IMR-90 (cell line): ENCODE measurements around the gene PSORS1C2.

Source experiments
- CHD1 ChIP-seq: IDR thresholded peaks from 2 replicates; pipeline ENCODE4 v1.6.1; 2012; ENCODE audit warnings: low read depth, low read length, improper control_type of control experiment
- CTCF ChIP-seq: conservative IDR thresholded peaks from 2 replicates; pipeline ENCODE4 v1.5.1; 2012; ENCODE audit warnings: mild to moderate bottlenecking, low read depth, low read length, improper control_type of control experiment
- MAZ ChIP-seq: IDR thresholded peaks from 2 replicates; pipeline ENCODE4 v1.6.1; 2012; ENCODE audit warnings: low read depth, mild to moderate bottlenecking, low read length, improper control_type of control experiment, moderate library complexity, borderline replicate concordance
- MXI1 ChIP-seq: IDR thresholded peaks from 2 replicates; pipeline ENCODE4 v1.6.1; 2012; ENCODE audit warnings: low read depth, mild to moderate bottlenecking, low read length, moderate library complexity, borderline replicate concordance
- NFE2L2 ChIP-seq: fragments of 150-350 bp; IDR thresholded peaks from 2 replicates; pipeline ENCODE4 v1.6.1; 2016; ENCODE audit warnings: low read depth, mild to moderate bottlenecking, low read length
- POLR2A ChIP-seq: IDR thresholded peaks from 2 replicates; pipeline ENCODE4 v1.6.1; 2012; ENCODE audit warnings: mild to moderate bottlenecking, low read depth, low read length
- RAD21 ChIP-seq: IDR thresholded peaks from 2 replicates; pipeline ENCODE4 v1.6.1; 2012; ENCODE audit warnings: low read length, improper control_type of control experiment
- SMC3 ChIP-seq: fragments of 150-350 bp; IDR thresholded peaks from 2 replicates; pipeline ENCODE4 v1.6.1; 2016; ENCODE audit warnings: low read depth, mild to moderate bottlenecking, antibody characterized with exemption, low read length, moderate library complexity
- TF ChIP-seq, protein P1 (sequence below): fragments of 150-350 bp; IDR thresholded peaks from 2 replicates; pipeline ENCODE4 v1.6.1; 2017; ENCODE audit warnings: mild to moderate bottlenecking, antibody characterized with exemption, low read length, low read depth
- TF ChIP-seq, protein P2 (sequence below): fragments of 150-350 bp; IDR thresholded peaks from 2 replicates; pipeline ENCODE4 v1.6.1; 2016; ENCODE audit warnings: low read depth, mild to moderate bottlenecking, low read length, moderate library complexity, borderline replicate concordance

DNA sequence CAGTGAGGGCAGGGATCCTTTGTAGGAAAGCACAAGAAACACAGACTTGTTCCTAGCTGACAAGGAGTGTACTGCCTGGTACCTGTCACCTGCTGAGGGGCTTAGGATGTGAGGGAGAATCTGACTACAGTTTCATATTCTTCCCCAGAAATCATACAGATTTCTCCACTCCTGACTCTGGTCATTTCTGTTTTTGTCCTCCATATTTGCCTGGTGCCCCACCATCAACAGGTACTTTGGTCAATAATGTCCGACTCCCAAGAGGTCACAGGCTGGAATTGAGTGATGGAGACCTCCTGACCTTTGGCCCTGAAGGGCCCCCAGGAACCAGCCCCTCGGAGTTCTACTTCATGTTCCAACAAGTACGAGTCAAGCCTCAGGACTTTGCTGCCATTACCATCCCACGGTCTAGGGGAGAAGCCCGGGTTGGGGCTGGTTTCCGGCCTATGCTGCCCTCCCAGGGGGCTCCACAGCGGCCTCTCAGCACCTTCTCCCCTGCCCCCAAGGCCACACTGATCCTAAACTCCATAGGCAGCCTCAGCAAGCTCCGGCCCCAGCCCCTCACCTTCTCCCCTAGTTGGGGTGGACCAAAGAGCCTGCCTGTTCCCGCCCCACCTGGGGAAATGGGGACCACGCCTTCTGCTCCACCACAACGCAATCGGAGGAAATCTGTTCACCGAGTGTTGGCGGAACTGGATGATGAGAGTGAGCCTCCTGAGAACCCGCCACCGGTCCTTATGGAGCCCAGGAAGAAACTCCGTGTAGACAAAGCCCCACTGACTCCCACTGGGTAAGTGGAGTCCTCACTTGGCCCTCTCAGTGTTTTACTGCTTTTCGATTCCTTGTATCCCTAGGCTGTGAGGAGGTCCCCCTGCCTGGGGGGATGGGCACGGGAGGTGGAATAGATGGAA lies 22.6 kb upstream of the PSORS1C2 start:
- TF ChIP-seq CTCF (no peak), RAD21 (no peak), MXI1 (no peak), CHD1 (no peak), MAZ (no peak), POLR2A (no peak), SMC3 (no peak), NFE2L2 (no peak)
- TF ChIP-seq, protein P1, sequence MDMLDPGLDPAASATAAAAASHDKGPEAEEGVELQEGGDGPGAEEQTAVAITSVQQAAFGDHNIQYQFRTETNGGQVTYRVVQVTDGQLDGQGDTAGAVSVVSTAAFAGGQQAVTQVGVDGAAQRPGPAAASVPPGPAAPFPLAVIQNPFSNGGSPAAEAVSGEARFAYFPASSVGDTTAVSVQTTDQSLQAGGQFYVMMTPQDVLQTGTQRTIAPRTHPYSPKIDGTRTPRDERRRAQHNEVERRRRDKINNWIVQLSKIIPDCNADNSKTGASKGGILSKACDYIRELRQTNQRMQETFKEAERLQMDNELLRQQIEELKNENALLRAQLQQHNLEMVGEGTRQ = no peak
- TF ChIP-seq, protein P2, sequence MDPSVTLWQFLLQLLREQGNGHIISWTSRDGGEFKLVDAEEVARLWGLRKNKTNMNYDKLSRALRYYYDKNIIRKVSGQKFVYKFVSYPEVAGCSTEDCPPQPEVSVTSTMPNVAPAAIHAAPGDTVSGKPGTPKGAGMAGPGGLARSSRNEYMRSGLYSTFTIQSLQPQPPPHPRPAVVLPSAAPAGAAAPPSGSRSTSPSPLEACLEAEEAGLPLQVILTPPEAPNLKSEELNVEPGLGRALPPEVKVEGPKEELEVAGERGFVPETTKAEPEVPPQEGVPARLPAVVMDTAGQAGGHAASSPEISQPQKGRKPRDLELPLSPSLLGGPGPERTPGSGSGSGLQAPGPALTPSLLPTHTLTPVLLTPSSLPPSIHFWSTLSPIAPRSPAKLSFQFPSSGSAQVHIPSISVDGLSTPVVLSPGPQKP = no peak
